CD4-positive, alpha-beta T cell treated with Interleukin-4 for 1 hour (primary cell): ENCODE results near the gene CD300A.
A peak's percentile ranks its signal among the peaks of the same experiment; 100 is the strongest.
"Not testable (repeated sequence)": the region's sequence is repeated elsewhere in the genome, so short reads cannot be mapped to it uniquely, and the experiment has no call there.

Experiments
- DNase-seq, 2 donors: peaks; one replicate each; pipeline ENCODE4 v3.0.0-alpha.2; 2020 to 2022

Gene CD300A

DNA sequence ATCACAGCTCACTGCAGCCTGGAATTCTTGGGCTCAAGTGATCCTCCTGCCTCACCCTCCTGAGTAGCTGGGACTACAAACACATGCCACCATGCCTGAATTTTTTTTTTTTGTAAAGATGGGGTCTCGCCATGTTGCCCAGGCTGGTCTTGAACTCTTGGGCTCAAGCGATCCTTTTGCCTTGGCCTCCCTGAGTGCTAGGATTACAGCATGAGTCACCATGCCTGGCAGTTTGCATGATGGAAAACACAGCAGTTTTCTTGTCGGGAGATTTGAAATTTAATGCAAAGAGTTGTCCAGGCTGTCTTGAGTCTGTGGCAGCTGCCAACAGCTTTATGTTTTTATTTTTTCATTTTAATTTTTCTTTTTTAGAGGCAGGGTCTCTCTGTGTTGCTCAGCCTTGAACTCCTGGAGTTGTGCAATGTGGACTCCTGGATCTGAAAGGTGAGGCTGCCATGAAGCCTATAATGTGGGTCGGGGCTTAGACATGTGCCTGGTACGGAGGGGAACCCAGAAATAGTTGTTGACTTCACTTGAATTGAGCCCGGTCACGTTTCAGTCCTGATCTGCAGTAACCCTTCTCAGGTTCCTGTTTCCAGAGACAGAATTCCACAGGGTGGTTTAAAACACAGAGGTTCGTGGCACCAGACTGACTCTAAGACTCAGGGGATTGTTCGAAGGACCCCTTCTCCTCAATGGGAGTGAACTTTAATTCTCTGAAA lies 18.7 kb downstream of the CD300A start:
- DNase-seq, result no peak

DNA sequence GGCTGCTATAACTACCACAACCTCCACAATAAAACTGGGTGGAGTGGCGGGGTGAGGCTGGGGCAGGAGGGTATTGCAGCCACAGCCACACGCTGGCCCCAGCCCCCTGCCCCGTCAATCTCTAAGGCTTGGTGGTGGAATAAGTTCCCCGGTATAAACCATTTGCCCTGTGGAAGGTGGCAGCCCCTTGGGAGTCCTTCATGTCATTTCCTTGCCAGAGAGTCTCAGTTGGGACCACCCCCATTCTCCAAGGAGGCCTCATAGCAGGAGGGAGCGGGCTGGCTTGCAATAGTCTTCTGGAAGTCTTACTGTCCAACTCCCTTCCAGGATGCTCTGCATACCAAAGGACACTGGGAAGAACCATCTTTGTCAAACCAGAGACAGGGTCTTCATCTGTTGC lies 19.4 kb downstream of the CD300A start:
- no peak for DNase-seq

DNA sequence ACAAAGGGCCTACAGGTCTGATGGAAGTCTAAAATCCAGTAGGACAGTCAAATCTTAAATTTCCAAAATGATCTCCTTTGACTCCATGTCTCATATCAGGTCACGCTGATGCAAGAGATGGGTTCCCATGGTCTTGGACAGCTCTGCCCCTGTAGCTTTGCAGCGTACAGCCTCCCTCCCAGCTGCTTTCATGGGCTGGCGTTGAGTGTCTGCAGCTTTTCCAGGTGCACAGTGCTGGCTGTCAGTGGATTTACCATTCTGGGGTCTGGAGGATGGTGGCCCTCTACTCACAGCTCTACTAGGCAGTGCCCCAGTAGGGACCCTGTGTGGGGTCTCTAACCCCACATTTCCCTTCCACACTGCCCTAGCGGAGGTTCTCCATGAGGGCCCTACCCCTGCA lies 21.8 kb downstream of the CD300A start:
- not testable (repeated sequence) for DNase-seq

DNA sequence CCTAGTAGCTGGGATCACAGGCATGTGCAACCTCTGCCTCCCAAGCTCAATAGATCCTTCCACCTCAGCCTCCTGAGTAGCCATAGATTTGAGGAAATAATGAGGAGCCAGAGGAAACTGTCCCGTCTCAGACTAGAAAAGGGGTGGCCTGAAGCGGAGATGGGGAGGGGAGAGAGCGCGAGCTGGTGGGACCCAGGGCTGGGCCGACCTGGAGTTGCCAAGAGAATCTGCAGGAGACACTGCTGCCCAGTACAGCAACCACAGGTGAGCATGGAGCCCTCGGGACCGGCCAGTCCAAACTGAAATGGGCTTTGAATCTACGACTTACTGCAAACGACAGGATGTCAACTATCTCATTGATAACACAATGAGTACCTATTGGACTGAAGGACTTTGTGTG lies 24.3 kb downstream of the CD300A start:
- DNase-seq, result no peak

DNA sequence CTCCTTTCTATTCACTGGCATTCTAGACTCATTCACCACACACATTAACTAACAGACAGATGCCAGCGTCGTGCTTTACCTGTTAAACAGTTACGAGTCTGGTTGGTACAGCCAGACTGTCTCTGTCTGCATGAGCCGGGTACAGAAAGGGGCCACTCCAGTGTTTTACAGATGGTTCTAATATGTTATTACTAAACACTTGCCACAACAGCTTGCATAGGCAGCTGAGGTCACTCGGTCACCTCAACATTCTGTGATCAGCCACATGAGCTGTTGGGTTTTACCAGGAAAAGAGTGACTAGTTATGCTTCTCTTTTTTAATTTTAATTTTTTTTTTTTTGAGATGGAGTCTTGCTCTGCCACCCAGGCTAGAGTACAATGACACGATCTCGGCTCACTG lies 25.2 kb downstream of the CD300A start:
- DNase-seq, result peak in 1 of 2 donors; percentile 52

DNA sequence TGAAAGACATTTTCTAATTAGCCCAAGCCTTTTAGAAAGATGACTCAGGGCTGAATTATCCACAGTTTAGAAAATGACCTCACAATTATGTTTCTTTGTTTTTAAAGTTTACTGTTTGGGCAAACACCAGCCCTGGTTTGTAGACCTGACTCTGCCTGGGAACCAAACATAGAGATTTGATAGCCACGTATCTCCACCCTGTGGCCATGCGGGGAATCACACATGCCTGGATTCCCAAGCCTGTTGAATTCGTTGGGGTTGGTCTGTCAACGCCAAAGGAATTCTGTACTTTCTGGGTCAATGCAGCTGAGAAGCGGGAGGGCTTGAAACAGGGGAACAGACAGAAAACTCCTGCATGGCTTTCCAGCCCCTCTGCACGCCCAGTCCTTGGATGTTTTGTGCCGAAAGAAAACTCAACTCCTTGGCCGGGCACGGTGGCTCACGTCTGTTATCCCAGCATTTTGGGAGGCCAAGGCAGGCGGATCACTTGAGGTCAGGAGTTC lies 26.9 kb downstream of the CD300A start:
- peak; percentile 72 to 80 for DNase-seq

DNA sequence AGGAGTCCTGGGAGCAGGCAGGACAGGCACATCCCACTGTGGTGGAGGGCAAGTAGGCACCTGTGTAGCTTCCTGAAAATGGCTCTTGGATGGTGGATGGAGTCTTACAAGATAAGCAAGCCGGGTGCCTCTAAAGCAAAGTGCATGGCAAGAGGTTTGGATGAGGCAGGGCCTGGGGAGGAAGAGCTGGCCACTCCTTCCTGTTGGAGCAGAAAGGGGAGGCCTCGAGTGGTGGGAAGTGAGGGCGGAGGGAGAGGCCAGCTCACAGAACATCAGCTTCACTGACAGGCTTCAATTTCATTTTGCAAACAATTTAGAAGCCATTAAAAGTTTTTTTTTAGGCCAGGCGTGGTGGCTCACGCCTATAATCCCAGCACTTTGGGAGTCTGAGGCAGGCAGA lies 31.0 kb downstream of the CD300A start:
- DNase-seq, result no peak

DNA sequence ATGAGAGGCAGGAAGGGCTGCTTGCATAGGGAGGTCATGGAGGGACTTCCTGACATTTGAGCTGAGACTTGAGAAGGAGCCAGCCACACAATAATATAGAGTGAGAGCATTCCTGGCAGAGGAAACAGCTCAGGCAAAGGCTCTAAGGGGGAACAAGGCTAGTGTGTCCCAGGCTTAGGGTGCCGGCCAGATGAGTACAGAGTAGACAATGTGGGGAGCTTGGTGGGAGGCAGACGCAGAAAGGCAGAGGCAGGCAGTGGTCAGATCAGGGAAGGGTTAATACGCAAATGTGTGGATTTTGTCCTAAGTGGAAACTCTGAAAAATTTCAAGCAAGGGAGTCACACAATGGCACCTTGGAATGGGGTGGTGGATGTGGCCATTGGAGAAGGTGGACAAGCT lies 33.6 kb downstream of the CD300A start:
- no peak for DNase-seq

DNA sequence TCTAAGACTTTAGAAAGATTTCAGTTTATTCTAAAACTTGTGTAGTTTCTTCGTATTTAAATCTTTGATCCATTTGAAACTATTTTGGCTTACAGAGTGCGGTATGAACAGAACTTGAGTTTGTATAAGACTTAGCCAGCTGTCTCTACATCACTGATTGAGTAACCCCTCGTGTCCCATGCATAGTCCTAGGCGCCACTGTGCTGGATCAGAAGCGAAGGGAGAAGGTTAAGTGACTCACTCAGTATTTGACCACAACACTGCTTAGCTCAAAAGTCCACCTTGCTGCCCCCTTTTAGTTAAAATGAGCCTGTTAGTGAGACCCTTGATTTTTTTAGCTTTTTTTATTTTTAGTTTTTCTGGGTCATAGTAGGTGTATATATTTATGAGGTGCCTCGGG lies 36.4 kb downstream of the CD300A start:
- DNase-seq, result no peak

DNA sequence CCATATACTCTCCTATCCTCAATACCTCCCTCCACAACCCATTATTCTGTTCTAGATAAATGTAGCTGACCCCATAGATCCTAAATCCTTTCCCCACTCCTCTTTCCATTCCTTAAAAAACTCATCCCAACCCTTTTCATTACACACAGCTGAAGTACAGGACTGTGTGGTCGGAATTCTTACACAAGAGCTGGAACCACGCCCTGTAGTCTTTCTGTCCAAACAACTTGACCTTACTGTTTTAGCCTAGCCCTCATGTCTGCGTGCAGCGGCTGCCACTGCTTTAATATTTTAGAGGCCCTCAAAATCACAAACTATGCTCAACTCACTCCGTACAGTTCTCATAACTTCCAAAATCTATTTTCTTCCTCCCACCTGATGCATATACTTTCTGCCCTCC lies 37.5 kb downstream of the CD300A start:
- not testable (repeated sequence) for DNase-seq

DNA sequence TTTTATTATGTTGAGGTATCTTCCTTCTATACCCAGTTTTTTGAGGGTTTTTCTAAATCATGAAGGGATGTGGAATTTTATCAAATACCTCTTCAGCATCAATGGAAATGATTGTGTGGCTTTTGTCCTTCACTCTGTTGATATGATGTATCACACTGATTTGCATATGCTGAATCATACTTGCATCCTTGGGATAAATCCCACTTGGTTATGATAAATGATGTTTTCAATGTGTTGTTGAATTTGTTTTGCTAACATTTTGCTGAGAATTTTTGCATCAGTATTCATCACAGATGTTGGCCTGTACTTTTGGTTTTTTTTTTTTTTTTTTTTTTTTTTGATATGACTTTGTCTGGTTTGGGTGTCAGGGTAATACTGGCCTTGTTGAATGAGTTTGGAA lies 41.7 kb downstream of the CD300A start:
- no peak for DNase-seq

DNA sequence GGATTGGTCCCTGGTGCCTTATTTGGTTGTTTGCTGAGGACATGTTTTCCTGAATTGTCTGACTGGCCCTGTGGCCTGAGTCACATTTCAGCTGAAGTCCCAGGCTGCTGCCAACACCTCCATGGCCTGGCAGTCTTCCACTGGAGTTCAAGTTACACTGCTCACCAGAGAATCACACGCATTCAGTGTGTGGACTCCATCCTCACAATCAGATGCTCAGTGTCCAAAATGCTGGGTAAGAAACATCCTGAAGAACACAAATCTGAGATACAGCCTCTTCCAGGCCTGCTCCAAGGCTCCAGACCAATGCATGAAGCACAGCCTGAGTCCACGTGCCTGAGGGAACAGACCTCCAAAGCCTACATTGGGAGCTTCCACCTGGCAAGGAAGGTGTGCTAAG lies 45.6 kb downstream of the CD300A start:
- peak in 1 of 2 donors; percentile 38 for DNase-seq

DNA sequence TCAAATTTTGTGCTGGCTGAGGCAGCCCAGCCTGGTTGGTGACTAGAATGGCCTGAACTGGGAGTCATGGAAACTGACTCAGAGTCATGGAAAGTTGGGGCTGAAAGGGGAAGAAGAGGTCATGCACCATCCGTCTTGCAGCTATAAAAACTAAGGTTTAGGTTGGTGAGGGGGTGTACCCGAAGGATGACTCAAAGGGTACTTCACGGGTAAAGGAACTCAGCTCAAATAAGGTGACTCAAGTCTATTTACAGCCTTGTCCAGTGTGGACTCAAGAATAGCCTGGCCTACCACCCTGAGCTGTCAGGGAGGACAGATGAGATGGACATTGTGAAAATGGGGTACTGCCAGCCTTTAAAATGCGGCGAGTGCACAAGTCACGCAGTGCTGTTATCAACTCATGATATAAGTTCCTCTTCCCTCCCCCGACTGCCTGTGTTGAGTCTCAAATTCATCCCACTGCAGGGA lies 46.2 kb downstream of the CD300A start:
- DNase-seq, result peak; percentile 16 to 77

DNA sequence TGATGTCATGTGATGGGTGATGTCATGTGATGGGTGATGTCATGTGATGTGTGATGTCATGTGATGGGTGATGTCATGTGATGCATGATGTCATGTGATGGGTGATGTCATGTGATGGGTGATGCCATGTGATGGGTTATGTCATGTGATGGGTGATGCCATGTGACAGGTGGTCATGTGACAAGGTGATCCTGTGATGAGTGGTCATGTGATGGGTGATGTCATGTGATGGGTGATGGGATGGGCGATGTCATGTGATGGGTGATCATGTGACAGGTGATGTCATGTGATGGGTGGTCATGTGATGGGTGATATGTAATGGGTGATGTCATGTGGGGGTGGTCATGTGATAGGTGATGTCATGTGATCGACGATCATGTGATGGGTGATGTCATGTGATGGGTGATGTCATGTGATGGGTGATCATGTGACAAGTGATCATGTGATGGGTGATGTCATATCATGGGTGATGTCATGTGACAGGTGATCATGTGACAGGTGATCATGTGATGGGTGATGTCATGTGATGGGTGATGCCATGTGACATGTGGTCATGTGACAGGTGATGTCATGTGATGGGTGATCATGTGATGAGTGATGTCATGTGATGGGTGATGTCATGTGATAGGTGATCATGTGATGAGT lies 47.7 kb downstream of the CD300A start:
- peak; percentile 56 to 59 for DNase-seq

DNA sequence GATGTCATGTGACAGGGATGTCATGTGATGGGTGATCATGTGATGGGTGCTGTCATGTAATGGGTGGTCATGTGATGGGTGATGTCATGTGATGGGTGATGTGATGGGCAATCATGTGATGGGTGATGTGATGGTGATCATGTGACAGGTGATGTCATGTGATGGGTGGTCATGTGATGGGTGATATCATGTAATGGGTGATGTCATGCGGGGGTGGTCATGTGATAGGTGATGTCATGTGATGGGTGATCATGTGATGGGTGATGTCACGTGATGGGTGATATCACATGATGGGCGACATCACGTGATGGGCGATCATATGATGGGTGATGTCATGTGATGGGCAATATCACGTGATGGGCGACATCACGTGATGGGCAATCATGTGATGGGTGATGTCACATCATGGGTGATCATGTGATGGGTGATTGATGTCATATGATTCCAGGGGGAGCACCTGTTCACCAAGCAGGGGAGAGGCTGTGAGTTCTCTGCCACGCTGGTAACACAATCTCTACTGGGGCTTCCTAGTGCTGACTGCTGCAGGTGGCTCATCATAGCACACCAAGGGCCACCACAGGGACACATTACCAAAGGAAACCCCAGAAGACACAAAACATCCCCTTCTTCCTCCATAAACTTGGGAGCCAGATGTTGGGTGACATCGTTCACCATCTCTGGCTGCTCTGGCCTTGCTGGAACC lies 48.3 kb downstream of the CD300A start:
- no peak for DNase-seq

DNA sequence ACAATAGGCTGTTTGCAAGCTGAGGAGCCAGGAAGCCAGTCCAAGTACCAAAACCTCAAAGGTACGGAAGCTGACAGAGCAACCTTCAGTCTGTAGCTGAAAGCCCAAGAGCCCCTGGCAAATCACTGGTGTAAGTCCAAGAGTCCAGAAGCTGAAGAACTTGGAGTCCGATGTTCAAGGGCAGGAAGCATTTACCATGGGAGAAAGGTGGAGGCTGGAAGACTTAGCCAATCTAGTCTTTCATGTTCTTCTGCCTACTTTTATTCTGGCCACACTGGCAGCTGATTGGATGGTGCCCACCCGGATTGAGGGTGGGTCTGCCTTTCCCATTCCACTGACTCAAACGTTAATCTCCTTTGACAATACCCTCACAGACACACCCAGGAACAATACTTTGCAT lies 49.5 kb downstream of the CD300A start:
- no peak for DNase-seq

DNA sequence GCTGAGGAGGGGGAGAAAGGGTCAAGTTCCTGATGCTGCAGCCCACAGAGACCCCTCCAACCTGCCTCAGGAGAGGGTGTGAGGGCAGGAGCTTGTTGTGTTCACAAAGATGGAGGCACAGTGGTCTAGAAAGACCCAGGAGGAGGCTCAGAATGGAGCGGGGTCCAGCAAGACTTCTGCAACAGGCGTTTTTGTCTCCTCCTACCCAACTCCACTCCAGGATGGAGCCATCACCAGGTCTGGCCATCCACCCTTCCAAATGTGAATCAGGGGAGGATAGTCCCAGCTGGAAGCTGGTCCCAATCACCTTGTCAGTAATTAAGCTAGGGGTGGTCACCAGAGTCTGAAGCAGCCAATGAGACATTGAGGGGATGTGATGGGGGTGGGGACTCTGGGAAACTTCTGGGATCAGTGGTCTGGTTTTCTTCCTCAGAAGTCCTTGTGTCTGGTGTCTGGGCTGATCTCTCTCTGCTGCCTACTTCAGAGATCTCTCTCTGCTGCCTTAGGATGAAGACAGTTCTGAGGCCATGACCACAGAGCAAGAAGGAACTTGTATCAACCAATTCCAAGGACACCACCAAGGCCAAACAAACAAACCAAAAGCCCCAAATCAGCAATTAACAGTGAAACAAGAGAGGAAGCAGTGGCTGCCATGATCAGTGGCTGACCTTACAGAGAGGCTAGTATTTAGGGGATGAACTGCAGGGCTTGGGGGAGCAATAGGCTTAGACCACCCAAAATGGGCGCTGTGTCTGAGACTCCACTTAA lies 50.3 kb downstream of the CD300A start:
- no peak for DNase-seq

DNA sequence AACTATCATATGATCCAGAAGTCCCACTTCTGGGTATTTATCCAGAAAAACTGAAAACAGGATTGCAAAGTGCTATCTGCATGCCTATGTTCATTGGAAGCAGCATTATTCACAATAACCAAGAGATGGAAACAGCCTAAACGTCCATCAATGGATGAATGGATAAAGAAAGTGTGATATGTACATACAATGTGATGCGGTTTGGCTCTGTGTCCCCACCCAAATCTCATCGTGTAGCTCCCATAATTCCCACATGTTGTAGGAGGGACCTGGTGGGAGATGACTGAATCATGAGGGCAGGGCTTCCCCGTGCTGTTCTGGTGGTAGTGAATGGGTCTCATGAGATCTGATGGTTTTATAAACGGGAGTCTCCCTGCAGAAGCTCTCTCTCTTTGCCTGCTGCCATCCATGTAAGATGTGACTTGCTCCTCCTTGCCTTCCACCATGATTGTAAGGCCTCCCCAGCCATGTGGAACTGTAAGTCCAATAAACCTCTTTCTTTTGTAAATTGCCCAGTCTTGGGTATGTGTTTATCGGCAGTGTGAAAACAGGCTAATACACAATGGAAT lies 52.1 kb downstream of the CD300A start:
- not testable (repeated sequence) for DNase-seq

DNA sequence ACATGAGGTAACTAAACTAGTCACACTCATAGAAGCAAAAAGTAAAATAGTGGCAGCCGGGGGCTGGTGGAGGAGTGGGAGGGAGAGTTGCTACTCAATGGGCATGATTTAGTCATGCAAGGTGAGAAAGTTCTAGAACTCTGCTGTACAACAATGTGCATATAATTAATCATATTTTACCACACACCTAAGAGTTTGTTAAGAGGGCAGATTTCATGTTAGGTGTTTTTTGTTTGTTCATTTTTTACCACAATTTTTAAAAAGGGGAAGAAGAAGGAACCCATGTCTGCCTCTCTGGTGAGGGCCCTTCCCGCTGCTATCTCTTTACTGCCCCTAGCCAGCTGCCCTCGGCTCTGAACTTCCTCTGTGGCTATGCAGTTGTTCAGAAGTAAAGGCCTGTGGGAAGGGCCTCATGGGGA lies 53.6 kb downstream of the CD300A start:
- DNase-seq, result peak; percentile 16 to 57

DNA sequence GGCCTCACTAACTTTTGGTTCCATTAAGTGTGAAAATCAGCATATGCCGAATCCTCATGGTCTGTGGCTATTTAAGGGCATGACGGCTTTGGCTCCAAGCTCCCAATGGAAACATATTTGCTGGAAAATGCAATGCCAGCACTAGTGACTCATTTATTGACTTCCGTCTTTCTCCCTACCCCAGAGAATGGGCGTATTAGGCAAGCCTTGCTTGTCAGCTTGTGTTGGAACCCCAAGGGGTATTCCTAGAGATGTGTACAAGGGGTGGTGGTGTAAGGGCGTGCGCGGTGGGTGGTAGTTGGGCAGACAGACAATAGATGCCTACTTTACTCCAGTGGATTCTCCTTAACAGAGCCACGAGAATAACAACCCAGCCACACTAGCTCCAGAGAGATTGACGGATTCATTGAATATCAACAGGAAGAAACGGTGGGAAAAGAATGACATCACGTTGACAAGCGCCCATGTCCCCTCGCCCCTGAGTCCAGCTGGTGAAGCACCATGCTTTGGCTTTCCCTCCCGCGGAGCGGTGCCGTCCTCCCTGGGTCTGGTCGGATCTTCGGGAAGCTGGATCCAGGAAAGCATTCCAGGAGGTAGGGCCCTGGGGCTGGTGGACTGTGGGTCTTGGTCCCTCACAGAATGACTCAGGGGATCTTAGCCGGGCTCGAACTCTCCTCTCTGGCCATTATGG lies 54.5 kb downstream of the CD300A start:
- DNase-seq, result peak; percentile 2 to 60

DNA sequence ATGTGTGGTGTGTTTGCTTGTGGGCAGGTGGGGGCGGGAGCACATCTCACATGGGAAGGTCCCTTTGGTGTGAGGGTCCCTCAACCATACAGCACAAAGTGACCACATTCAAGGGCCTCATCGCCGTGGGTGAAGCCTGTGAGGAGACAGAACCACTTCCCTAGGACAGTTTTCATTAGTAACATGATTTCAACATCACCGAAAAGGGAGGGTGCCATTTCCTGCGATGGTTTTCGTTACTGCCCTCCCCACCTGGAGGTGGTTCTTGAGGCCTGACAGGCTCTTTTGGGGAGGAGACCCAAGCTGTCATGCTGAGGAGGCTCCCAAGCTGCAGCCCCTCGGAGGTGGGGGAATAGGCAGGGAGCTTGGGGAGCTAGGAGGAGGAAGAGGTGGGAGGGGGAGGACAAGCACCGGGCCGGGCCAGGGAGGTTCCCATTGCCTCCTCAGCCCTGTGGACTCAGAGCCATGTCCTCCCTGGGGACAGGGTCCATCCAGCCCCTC lies 55.3 kb downstream of the CD300A start:
- peak; percentile 22 to 62 for DNase-seq
